Measurements from ENCODE around the gene CLN6.
A peak's percentile ranks its signal among the peaks of the same experiment; 100 is the strongest.

CLN6 gene

DNA sequence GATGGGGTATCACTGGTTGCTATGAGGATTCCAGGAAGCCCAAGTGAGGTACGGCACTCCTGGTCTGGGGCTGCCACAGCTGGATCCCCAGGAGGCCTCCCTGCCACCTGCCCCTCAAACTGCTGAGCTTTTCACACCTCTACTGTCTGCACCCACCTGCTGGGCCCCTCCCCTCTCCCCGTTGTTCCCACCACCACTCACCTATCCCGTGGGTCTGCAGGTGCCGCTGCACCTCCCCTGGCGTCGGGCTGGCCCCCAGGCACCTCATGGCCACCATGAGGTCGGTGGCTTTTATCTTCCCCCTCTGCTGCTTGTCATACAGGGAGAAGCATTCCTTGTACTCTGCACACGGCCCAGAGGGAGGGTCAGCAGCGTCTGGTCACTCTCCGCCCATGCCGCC lies 30.2 kb downstream of the CLN6 start:
- no peak overlapping the region for H3K4me3 Mint-ChIP-seq
- H3K27ac Mint-ChIP-seq: no peak overlapping the region
- no peaks in the 10 kb centered on the region for H3K4me1 Mint-ChIP-seq (ENCODE audit: low read depth)
- H3K27me3 Mint-ChIP-seq: no peaks in the 10 kb centered on the region
- no peaks in the 10 kb centered on the region for H3K36me3 Mint-ChIP-seq
- H3K9me3 Mint-ChIP-seq (ENCODE audit: low read depth): no peaks in the 10 kb centered on the region

- Mint-ChIP-seq H3K9me3 (ENCODE audit: low read depth) (no peaks in the 10 kb centered on the region), H3K4me1 (ENCODE audit: low read depth) (no peaks in the 10 kb centered on the region), H3K36me3 (peaks cover 3% of the 10 kb centered on the region), H3K4me3 (no peak overlapping the region), H3K27ac (no peak overlapping the region), H3K27me3 (no peaks in the 10 kb centered on the region)
These were observed 31.7 kb downstream of the CLN6 start for GRCh38 chr15:68197661-68198437.

DNA sequence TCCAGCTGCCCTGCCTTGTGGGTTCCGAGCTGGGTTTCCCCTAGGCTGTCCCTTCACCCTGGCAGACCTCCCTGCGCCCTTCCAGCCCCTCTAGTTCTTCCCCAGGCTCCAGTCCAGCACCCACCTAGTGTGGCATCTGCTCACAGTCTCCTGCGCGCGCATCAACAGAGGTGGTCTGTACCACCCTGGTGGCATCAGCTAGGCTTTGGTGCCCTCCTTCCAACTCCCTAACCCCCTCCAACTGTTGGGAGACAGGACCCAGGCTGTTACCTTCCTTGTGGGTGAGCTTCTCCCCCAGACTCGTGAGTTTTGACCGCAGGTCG lies 32.4 kb downstream of the CLN6 start:
- Mint-ChIP-seq H3K4me1 (ENCODE audit: low read depth) (no peaks in the 10 kb centered on the region), H3K36me3 (peaks cover 3% of the 10 kb centered on the region), H3K4me3 (no peak overlapping the region), H3K9me3 (ENCODE audit: low read depth) (no peaks in the 10 kb centered on the region), H3K27ac (peak overlapping the region; percentile 28), H3K27me3 (no peaks in the 10 kb centered on the region)

DNA sequence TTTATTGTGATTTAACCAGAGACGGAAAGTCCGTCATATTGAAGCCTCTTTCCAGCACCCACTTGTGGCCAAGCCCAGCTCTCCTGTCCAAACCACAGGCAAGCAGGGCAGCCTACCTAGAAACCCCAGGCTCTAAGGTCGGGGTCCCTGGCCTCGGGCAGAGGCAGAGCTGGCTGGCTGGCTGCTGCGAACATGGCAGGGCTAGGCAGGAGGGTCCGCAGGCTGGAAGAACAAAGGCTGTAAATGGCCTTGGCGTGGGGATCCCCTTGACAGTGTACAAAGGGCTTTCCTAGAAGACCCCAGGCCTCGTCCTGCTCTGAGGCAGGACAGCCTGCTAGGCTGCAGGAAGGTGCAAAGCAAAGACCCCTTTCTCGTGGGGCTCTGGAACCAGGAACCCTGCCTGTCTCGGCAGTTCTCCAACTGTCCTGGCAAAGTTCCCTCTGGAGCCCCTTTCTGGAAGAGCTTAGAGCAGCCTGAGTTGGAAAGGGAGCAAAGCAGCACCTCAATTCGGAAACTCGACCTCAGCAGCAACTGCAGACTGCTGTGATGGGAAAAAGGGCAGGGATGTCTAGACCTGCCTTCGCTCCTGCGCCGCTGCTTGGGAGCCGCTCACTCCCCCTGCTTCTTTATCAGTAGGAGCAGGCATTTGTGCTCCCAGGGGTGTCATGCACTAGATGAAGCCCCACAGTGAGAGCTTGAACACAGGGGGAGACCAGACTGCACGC lies 32.9 kb downstream of the CLN6 start:
- Mint-ChIP-seq H3K36me3 (peaks cover 3% of the 10 kb centered on the region), H3K9me3 (ENCODE audit: low read depth) (no peaks in the 10 kb centered on the region), H3K4me1 (ENCODE audit: low read depth) (no peaks in the 10 kb centered on the region), H3K27ac (peak overlapping the region; percentile 28), H3K4me3 (no peak overlapping the region), H3K27me3 (no peaks in the 10 kb centered on the region)

DNA sequence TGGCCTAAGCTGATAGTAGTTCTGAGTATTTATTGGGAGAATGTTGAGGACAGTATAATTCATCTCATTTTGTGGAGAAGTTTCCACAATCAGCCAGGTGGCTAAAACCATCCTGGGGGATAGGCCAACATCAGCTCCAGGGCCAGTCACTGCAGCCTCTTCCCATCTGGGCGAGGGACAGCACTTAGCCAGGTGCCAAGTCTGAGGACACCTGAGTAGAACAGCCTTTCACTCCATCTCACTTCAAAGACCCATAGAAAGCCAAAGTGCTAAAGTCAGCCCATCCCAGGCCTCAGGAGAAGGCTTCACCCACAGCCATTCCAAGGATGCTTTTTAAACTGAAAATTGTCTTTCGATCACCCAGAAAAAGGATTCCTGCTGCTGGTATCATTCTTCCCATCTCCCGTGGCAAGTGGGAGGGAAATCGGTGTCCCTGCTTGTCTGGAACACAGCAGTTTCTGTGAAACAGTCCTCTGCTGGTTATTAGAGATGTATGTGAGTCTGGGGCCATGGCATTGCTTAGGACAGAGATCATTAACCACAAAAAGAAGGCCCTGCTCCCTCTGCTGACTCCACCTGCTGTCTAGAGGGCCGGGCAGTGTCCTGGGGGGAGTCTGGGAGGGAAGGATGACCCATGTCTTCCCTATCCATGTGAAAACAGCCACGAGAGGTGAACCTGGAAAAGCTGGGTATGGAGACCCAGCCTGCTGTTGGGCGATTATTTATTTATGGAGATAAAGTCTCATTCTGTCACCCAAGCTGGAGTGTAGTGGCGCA lies 34.0 kb downstream of the CLN6 start:
- no peaks in the 10 kb centered on the region for H3K27me3 Mint-ChIP-seq
- no peak overlapping the region for H3K4me3 Mint-ChIP-seq
- H3K4me1 Mint-ChIP-seq (ENCODE audit: low read depth): no peaks in the 10 kb centered on the region
- no peaks in the 10 kb centered on the region for H3K9me3 Mint-ChIP-seq (ENCODE audit: low read depth)
- H3K27ac Mint-ChIP-seq: no peak overlapping the region
- peaks cover 3% of the 10 kb centered on the region for H3K36me3 Mint-ChIP-seq

- no peaks in the 10 kb centered on the region for H3K9me3 Mint-ChIP-seq (ENCODE audit: low read depth)
- no peak overlapping the region for H3K4me3 Mint-ChIP-seq
- H3K27me3 Mint-ChIP-seq: no peaks in the 10 kb centered on the region
- peaks cover 5% of the 10 kb centered on the region for H3K36me3 Mint-ChIP-seq
- H3K4me1 Mint-ChIP-seq (ENCODE audit: low read depth): no peaks in the 10 kb centered on the region
- peak overlapping the region; percentile 28 for H3K27ac Mint-ChIP-seq
These were observed 36.6 kb downstream of the CLN6 start for GRCh38 chr15:68192804-68193486.

- Mint-ChIP-seq H3K4me3 (no peak overlapping the region), H3K27ac (no peak overlapping the region), H3K4me1 (ENCODE audit: low read depth) (peaks cover 2% of the 10 kb centered on the region), H3K9me3 (ENCODE audit: low read depth) (no peaks in the 10 kb centered on the region), H3K36me3 (peaks cover 8% of the 10 kb centered on the region), H3K27me3 (no peaks in the 10 kb centered on the region)
These were observed 37.4 kb downstream of the CLN6 start for GRCh38 chr15:68192117-68192516.

DNA sequence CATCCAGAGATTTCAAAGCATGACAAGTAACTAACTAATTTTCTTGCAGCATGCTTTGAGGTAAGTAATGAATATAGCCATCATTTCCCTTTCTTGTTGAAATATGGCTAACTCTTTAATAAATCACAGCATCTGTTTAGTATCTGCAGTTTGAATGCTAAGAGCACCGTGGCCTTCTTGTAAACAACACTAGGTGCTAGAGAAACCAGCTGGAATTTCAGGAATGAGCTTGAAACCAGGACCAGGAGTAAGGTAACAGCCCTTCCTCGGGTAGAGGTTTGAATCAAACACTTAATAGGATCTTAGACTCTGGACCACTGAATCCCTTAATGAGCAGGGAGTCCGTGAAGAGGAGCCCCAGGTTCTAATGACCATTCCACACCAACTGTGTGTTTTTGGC lies 38.0 kb downstream of the CLN6 start:
- Mint-ChIP-seq H3K4me3 (no peak overlapping the region), H3K9me3 (ENCODE audit: low read depth) (no peaks in the 10 kb centered on the region), H3K4me1 (ENCODE audit: low read depth) (peaks cover 2% of the 10 kb centered on the region), H3K27me3 (no peaks in the 10 kb centered on the region), H3K27ac (no peak overlapping the region), H3K36me3 (peaks cover 8% of the 10 kb centered on the region)

GRCh38 chr15:68190048-68190447 lies 39.5 kb downstream of the CLN6 start:
- Mint-ChIP-seq H3K4me1 (ENCODE audit: low read depth) (peaks cover 2% of the 10 kb centered on the region), H3K27ac (no peak overlapping the region), H3K36me3 (peaks cover 11% of the 10 kb centered on the region), H3K27me3 (no peaks in the 10 kb centered on the region), H3K4me3 (no peak overlapping the region), H3K9me3 (ENCODE audit: low read depth) (no peaks in the 10 kb centered on the region)

DNA sequence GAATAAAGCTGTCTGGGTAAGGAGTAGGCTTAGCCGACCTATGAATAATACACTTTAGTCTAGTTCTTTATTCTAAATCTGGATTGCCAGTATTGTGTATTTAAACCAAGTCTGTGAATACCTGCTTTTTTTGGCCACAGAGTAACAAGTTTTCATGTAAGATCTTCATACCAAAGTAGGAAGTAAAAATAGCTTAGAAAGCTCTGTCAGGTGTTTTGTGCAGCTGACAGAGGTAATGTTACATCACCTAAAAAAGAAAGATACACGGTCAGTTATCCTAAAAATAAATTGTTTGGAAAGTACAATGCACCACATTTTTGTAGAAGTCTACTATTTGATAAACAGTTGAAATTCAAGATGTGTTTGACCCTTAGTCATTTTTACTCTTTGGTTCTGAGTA lies 40.9 kb downstream of the CLN6 start:
- H3K9me3 Mint-ChIP-seq (ENCODE audit: low read depth): no peaks in the 10 kb centered on the region
- H3K4me3 Mint-ChIP-seq: no peak overlapping the region
- H3K36me3 Mint-ChIP-seq: peaks cover 16% of the 10 kb centered on the region
- no peaks in the 10 kb centered on the region for H3K27me3 Mint-ChIP-seq
- H3K4me1 Mint-ChIP-seq (ENCODE audit: low read depth): peaks cover 2% of the 10 kb centered on the region
- peak overlapping the region; percentile 12 for H3K27ac Mint-ChIP-seq

DNA sequence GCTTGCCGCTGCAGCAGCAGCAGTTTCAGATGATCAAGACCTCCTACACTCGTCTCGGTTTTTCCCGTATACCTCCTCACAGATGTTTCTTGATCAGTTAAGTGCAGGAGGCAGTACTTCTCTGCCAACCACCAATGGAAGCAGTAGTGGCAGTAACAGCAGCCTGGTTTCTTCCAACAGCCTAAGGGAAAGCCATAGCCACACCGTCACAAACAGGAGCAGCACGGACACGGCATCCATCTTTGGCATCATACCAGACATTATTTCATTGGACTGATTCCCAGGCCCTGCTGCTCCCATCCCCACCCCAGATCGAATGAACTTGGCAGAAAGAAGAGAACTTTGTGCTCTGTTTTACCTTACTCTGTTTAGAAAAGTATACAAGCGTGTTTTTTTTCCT lies 42.0 kb downstream of the CLN6 start:
- Mint-ChIP-seq H3K4me1 (ENCODE audit: low read depth) (peaks cover 2% of the 10 kb centered on the region), H3K4me3 (no peak overlapping the region), H3K9me3 (ENCODE audit: low read depth) (no peaks in the 10 kb centered on the region), H3K27me3 (no peaks in the 10 kb centered on the region), H3K27ac (peak overlapping the region; percentile 46), H3K36me3 (peaks cover 17% of the 10 kb centered on the region)

DNA sequence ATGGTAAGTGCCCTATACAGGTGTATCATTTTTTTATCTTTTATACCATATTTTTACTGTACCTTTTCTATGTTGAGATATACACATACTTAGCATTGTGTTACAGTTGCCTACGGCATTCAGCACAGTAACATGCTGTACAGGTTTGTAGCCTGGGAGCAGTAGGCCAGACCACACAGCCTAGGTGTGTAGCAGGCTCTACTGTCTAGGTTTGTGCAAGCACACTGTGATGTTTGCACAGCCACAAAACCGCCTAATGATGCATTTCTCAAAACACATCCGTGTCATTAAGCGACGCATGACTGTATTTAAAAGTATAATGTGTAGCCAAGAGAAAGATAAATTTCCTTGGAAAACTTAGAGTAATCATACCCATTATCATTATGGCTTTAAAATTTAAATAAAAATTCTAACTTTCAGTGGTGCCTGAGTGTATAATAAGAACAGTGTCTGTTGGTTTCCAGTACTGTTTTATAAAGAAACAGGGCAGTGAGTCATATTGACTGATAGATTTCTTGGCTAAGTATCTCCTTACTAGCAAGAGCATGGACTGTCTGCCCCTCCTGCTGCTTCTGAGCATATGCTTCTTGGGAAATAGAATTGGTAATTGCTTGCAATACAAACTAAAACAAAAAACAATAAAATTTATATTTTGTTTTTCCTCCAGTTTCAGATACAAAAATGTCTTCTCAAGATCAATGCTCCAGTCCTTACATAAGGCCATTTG lies 42.7 kb downstream of the CLN6 start:
- Mint-ChIP-seq H3K4me3 (no peak overlapping the region), H3K27me3 (no peaks in the 10 kb centered on the region), H3K36me3 (peaks cover 17% of the 10 kb centered on the region), H3K27ac (peak overlapping the region; percentile 46), H3K9me3 (ENCODE audit: low read depth) (no peaks in the 10 kb centered on the region), H3K4me1 (ENCODE audit: low read depth) (peaks cover 2% of the 10 kb centered on the region)

DNA sequence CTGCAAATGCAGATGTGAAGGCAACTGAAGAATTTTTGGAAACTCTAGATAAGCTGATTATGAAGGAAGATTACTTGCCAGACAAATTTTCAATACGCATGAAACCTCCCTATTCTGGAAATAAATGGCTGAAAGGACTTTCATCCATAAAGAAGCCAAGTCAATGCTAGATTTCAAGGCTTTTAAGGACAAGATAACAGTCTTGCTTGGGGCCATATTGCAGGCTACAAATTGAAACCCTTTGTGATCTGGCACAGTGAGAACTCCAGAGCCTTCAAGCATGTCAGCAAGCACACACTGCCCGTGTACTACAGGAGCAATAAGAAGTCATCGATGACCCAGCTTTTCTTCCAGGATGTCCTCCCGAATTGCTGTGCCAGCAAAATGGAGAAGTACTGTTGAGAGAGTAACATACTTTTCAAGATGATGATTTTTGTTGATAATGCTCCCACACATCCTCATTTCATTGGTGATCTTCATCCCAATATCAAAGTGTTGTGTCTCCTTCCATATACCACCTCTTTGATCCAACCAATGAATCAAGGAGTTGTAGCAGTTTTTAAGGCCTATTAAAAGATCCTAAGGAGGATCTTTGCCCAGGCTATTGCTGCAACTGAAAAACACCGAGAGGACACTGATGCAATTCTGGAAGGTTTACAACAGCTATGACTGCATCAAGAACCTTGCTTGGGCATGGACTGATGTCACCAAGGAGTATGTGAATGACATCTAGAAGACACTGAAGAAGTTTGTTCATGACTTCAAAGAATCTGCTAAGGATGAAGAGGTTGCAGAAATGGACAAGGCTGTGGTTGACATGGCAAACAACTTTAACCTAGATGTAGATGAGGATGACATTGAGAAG lies 44.7 kb downstream of the CLN6 start:
- no peaks in the 10 kb centered on the region for H3K27me3 Mint-ChIP-seq
- H3K27ac Mint-ChIP-seq: peak overlapping the region; percentile 61
- peaks cover 2% of the 10 kb centered on the region for H3K4me1 Mint-ChIP-seq (ENCODE audit: low read depth)
- H3K4me3 Mint-ChIP-seq: no peak overlapping the region
- peaks cover 17% of the 10 kb centered on the region for H3K36me3 Mint-ChIP-seq
- no peaks in the 10 kb centered on the region for H3K9me3 Mint-ChIP-seq (ENCODE audit: low read depth)
